ENCODE data around the gene C1QTNF1. TPM values are rescaled to one million over a fixed set of nuclear protein-coding genes. Genes with fewer than 3 reads are reported as not detected.

The C1QTNF1 gene
- polyA plus RNA-seq, 1 donor from 2014 or later, result not detected

GRCh38 chr17:79043931-79044320 is 20.0 kb downstream of the C1QTNF1 start:
- no peak overlapping the region for H3K4me3 Mint-ChIP-seq
- no peaks in the 10 kb centered on the region for H3K9me3 Mint-ChIP-seq
- H3K4me1 Mint-ChIP-seq, result peaks cover 0 to 3% (median 0%) of the 10 kb centered on the region in 3 donors
- peaks cover 11% of the 10 kb centered on the region for H3K27me3 Mint-ChIP-seq
- H3K27ac Mint-ChIP-seq, result no peak overlapping the region
- H3K36me3 Mint-ChIP-seq, result no peaks in the 10 kb centered on the region

GRCh38 chr17:79044462-79044861 is 20.5 kb downstream of the C1QTNF1 start:
- H3K4me3 Mint-ChIP-seq, result no peak overlapping the region
- no peak overlapping the region for H3K27ac Mint-ChIP-seq
- peaks cover 12% of the 10 kb centered on the region for H3K27me3 Mint-ChIP-seq
- H3K9me3 Mint-ChIP-seq, result no peaks in the 10 kb centered on the region
- no peaks in the 10 kb centered on the region for H3K36me3 Mint-ChIP-seq
- peaks cover 0 to 3% (median 0%) of the 10 kb centered on the region in 3 donors for H3K4me1 Mint-ChIP-seq

- peaks cover 0 to 3% (median 0%) of the 10 kb centered on the region in 3 donors for H3K4me1 Mint-ChIP-seq
- peaks cover 12% of the 10 kb centered on the region for H3K27me3 Mint-ChIP-seq
- H3K27ac Mint-ChIP-seq, result no peak overlapping the region
- H3K4me3 Mint-ChIP-seq, result no peak overlapping the region
- no peaks in the 10 kb centered on the region for H3K9me3 Mint-ChIP-seq
- H3K36me3 Mint-ChIP-seq, result no peaks in the 10 kb centered on the region
Observed at GRCh38 chr17:79045001-79045729, 21.2 kb downstream of the C1QTNF1 start.

DNA sequence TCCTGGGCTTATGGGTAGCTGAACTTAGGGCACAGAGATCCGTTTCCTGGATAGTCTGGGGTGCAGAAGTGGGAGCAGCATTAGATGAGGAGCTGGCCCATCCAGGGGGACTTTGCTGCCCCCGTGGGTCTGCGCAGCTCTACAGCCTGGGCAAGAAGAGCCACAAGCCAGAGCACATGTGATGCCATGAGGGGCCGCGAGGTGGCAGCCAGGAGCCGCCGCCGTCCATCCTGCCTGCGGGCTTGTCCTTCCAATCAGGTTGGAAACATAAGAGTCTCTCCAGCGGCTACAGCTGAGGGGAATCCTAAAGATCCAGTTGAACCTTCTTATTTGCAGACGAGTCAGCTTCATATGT is 21.9 kb downstream of the C1QTNF1 start:
- H3K4me3 Mint-ChIP-seq, result no peak overlapping the region

GRCh38 chr17:79046197-79046915 is 22.4 kb downstream of the C1QTNF1 start:
- no peaks in the 10 kb centered on the region for H3K36me3 Mint-ChIP-seq
- H3K4me1 Mint-ChIP-seq, result peaks cover 0 to 3% (median 0%) of the 10 kb centered on the region in 3 donors
- H3K27me3 Mint-ChIP-seq, result peaks cover 16% of the 10 kb centered on the region
- no peak overlapping the region for H3K27ac Mint-ChIP-seq
- H3K9me3 Mint-ChIP-seq, result no peaks in the 10 kb centered on the region
- H3K4me3 Mint-ChIP-seq, result no peak overlapping the region

More for the DNA sequence above, 21.9 kb downstream of the C1QTNF1 start:
- Mint-ChIP-seq H3K36me3 (no peaks in the 10 kb centered on the region), H3K27ac (no peak overlapping the region), H3K9me3 (no peaks in the 10 kb centered on the region), H3K4me1 (peaks cover 0 to 3% (median 0%) of the 10 kb centered on the region in 3 donors), H3K27me3 (peaks cover 12% of the 10 kb centered on the region)

GRCh38 chr17:79046916-79047280 is 22.9 kb downstream of the C1QTNF1 start:
- Mint-ChIP-seq H3K4me3 (no peak overlapping the region), H3K27ac (no peak overlapping the region), H3K9me3 (no peaks in the 10 kb centered on the region), H3K36me3 (no peaks in the 10 kb centered on the region), H3K4me1 (peaks cover 0 to 3% (median 0%) of the 10 kb centered on the region in 3 donors), H3K27me3 (peaks cover 16% of the 10 kb centered on the region)

- H3K4me3 Mint-ChIP-seq, result no peak overlapping the region
- no peaks in the 10 kb centered on the region for H3K36me3 Mint-ChIP-seq
- no peaks in the 10 kb centered on the region for H3K9me3 Mint-ChIP-seq
- H3K4me1 Mint-ChIP-seq, result peaks cover 0 to 2% (median 0%) of the 10 kb centered on the region in 3 donors
- H3K27me3 Mint-ChIP-seq, result peaks cover 16% of the 10 kb centered on the region
- H3K27ac Mint-ChIP-seq, result no peak overlapping the region
Observed at GRCh38 chr17:79047291-79047920, 23.4 kb downstream of the C1QTNF1 start.

DNA sequence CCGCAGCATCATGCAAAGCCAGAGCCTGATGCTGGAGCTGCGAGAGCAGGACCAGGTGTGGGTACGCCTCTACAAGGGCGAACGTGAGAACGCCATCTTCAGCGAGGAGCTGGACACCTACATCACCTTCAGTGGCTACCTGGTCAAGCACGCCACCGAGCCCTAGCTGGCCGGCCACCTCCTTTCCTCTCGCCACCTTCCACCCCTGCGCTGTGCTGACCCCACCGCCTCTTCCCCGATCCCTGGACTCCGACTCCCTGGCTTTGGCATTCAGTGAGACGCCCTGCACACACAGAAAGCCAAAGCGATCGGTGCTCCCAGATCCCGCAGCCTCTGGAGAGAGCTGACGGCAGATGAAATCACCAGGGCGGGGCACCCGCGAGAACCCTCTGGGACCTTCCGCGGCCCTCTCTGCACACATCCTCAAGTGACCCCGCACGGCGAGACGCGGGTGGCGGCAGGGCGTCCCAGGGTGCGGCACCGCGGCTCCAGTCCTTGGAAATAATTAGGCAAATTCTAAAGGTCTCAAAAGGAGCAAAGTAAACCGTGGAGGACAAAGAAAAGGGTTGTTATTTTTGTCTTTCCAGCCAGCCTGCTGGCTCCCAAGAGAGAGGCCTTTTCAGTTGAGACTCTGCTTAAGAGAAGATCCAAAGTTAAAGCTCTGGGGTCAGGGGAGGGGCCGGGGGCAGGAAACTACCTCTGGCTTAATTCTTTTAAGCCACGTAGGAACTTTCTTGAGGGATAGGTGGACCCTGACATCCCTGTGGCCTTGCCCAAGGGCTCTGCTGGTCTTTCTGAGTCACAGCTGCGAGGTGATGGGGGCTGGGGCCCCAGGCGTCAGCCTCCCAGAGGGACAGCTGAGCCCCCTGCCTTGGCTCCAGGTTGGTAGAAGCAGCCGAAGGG is 24.2 kb downstream of the C1QTNF1 start:
- Mint-ChIP-seq H3K27ac (no peak overlapping the region), H3K27me3 (peaks cover 17% of the 10 kb centered on the region), H3K9me3 (peaks cover 0 to 2% (median 1%) of the 10 kb centered on the region in 3 donors), H3K4me3 (no peak overlapping the region), H3K36me3 (no peaks in the 10 kb centered on the region), H3K4me1 (no peaks in the 10 kb centered on the region)

GRCh38 chr17:79048826-79049755 is 25.1 kb downstream of the C1QTNF1 start:
- H3K27ac Mint-ChIP-seq, result no peak overlapping the region
- no peaks in the 10 kb centered on the region for H3K4me1 Mint-ChIP-seq
- no peak overlapping the region for H3K4me3 Mint-ChIP-seq
- H3K27me3 Mint-ChIP-seq, result peaks cover 19% of the 10 kb centered on the region
- peaks cover under 1 to 8% (median 4%) of the 10 kb centered on the region in 3 donors for H3K9me3 Mint-ChIP-seq
- no peaks in the 10 kb centered on the region for H3K36me3 Mint-ChIP-seq

GRCh38 chr17:79049821-79050220 is 25.9 kb downstream of the C1QTNF1 start:
- peaks cover 17% of the 10 kb centered on the region for H3K27me3 Mint-ChIP-seq
- no peak overlapping the region for H3K4me3 Mint-ChIP-seq
- peaks cover 4 to 12% (median 4%) of the 10 kb centered on the region in 3 donors for H3K9me3 Mint-ChIP-seq
- H3K36me3 Mint-ChIP-seq, result peaks cover 4% of the 10 kb centered on the region
- no peak overlapping the region for H3K27ac Mint-ChIP-seq
- H3K4me1 Mint-ChIP-seq, result no peaks in the 10 kb centered on the region

GRCh38 chr17:79050551-79050950 is 26.6 kb downstream of the C1QTNF1 start:
- Mint-ChIP-seq H3K4me1 (no peaks in the 10 kb centered on the region), H3K4me3 (no peak overlapping the region), H3K36me3 (peaks cover 4% of the 10 kb centered on the region), H3K9me3 (peaks cover 4 to 12% (median 6%) of the 10 kb centered on the region in 3 donors), H3K27me3 (peaks cover 19% of the 10 kb centered on the region), H3K27ac (no peak overlapping the region)

DNA sequence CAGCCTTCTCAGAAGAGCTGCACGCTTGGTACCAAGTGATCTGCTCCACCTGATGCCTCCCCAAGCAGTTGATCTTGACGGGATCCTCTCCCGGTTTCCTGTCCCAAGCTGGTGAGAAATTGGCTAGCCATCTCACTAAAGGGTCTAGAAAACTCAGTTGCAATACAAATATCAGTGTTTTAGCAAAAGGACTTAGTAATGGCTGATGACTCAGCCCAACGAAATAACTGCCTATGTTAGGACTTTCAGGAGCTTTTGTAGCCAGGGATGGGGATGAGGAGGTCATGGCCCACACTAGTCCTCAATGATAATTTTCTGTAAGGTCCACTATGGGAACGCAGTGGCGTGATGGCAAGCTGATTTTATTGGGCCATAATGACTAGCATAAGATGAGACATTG is 27.3 kb downstream of the C1QTNF1 start:
- H3K4me3 Mint-ChIP-seq, result no peak overlapping the region
- H3K9me3 Mint-ChIP-seq, result peaks cover 4 to 12% (median 6%) of the 10 kb centered on the region in 3 donors
- H3K27me3 Mint-ChIP-seq, result peaks cover 16% of the 10 kb centered on the region
- peaks cover 4% of the 10 kb centered on the region for H3K36me3 Mint-ChIP-seq
- peak overlapping the region in 1 of 3 donors; percentile 43 for H3K27ac Mint-ChIP-seq
- H3K4me1 Mint-ChIP-seq, result no peaks in the 10 kb centered on the region

GRCh38 chr17:79052131-79052530 is 28.2 kb downstream of the C1QTNF1 start:
- H3K27me3 Mint-ChIP-seq, result peaks cover 16% of the 10 kb centered on the region
- H3K36me3 Mint-ChIP-seq, result peaks cover 4% of the 10 kb centered on the region
- H3K4me3 Mint-ChIP-seq, result no peak overlapping the region
- peak overlapping the region in 1 of 3 donors; percentile 59 for H3K27ac Mint-ChIP-seq
- H3K9me3 Mint-ChIP-seq, result peaks cover 4 to 12% (median 6%) of the 10 kb centered on the region in 3 donors
- no peaks in the 10 kb centered on the region for H3K4me1 Mint-ChIP-seq

All from IgD-negative memory B cell (primary cell).